Neural crest cell (in vitro differentiated cells): Measurements from ENCODE around the gene PPP3CB. TPM values are rescaled to one million over a fixed set of nuclear protein-coding genes. Genes with fewer than 3 reads are reported as not detected.
A peak's percentile ranks its signal among the peaks of the same experiment; 100 is the strongest.

Source experiments
- DNase-seq: peaks from one replicate; pipeline ENCODE4 v3.0.0; 2021; ENCODE audit warnings: low read depth, mixed read lengths, low spot score
- H3K27ac Mint-ChIP-seq: one replicate; pipeline ENCODE4 v1.8.0; 2021; ENCODE audit warnings: mild to moderate bottlenecking, mixed read lengths; ENCODE audit not compliant: unreplicated experiment
- H3K27me3 Mint-ChIP-seq: 2 replicates; pipeline ENCODE4 v1.8.0; 2021; ENCODE audit warnings: low read depth, mild to moderate bottlenecking, mixed read lengths
- H3K36me3 Mint-ChIP-seq: 2 replicates; pipeline ENCODE4 v1.8.0; 2021; ENCODE audit warnings: low read depth, mild to moderate bottlenecking, mixed read lengths
- H3K4me1 Mint-ChIP-seq: 2 replicates; pipeline ENCODE4 v1.8.0; 2021; ENCODE audit warnings: mixed read lengths
- H3K4me3 Mint-ChIP-seq: one replicate; pipeline ENCODE4 v1.8.0; 2021; ENCODE audit warnings: mild to moderate bottlenecking, mixed read lengths
- H3K9me3 Mint-ChIP-seq: 2 replicates; pipeline ENCODE4 v1.8.0; 2021; ENCODE audit warnings: mixed read lengths
- CTCF ChIP-seq: fragments of 200-600 bp; sonication (generic); conservative IDR thresholded peaks from 2 replicates; pipeline ENCODE4 v1.5.0; 2021; ENCODE audit warnings: antibody characterized with exemption, mild to moderate bottlenecking
- total RNA-seq: library from RNA; stranded (reverse); gene quantifications from 2 replicates; pipeline ENCODE4 v1.2.1, GENCODE V29; 2021

Gene PPP3CB
- total RNA-seq, 1 donor from 2014 or later = 45.6 TPM

GRCh38 chr10:73448384-73448783 is 47.4 kb downstream of the PPP3CB start:
- no peaks in the 10 kb centered on the region for H3K27me3 Mint-ChIP-seq
- H3K27ac Mint-ChIP-seq = no peak overlapping the region
- no peaks in the 10 kb centered on the region for H3K36me3 Mint-ChIP-seq
- no peaks in the 10 kb centered on the region for H3K9me3 Mint-ChIP-seq
- H3K4me1 Mint-ChIP-seq = no peaks in the 10 kb centered on the region
- no peak overlapping the region for H3K4me3 Mint-ChIP-seq
- DNase-seq = no peak
- no peak for TF ChIP-seq CTCF

- Mint-ChIP-seq H3K36me3 (no peaks in the 10 kb centered on the region), H3K4me1 (no peaks in the 10 kb centered on the region), H3K9me3 (no peaks in the 10 kb centered on the region), H3K4me3 (no peak overlapping the region), H3K27ac (no peak overlapping the region), H3K27me3 (no peaks in the 10 kb centered on the region)
- no peak for DNase-seq
- no peak for TF ChIP-seq CTCF
Observed at GRCh38 chr10:73446926-73447325, 48.9 kb downstream of the PPP3CB start.

GRCh38 chr10:73444457-73444856 is 51.4 kb downstream of the PPP3CB start:
- H3K4me1 Mint-ChIP-seq = no peaks in the 10 kb centered on the region
- DNase-seq = no peak
- no peak for TF ChIP-seq CTCF
- no peaks in the 10 kb centered on the region for H3K9me3 Mint-ChIP-seq
- no peaks in the 10 kb centered on the region for H3K36me3 Mint-ChIP-seq
- H3K27me3 Mint-ChIP-seq = no peaks in the 10 kb centered on the region
- H3K27ac Mint-ChIP-seq = no peak overlapping the region
- H3K4me3 Mint-ChIP-seq = no peak overlapping the region

GRCh38 chr10:73439605-73440312 is 56.1 kb downstream of the PPP3CB start:
- Mint-ChIP-seq H3K27me3 (no peaks in the 10 kb centered on the region), H3K4me1 (no peaks in the 10 kb centered on the region), H3K27ac (no peak overlapping the region), H3K36me3 (no peaks in the 10 kb centered on the region), H3K4me3 (no peak overlapping the region), H3K9me3 (no peaks in the 10 kb centered on the region)
- TF ChIP-seq CTCF = no peak
- DNase-seq = no peak

- TF ChIP-seq CTCF = no peak
- H3K4me1 Mint-ChIP-seq = no peaks in the 10 kb centered on the region
Observed at GRCh38 chr10:73439055-73439454, 56.8 kb downstream of the PPP3CB start.

GRCh38 chr10:73433538-73433867 is 62.3 kb downstream of the PPP3CB start, which contains the start of gene MSS51:
Gene MSS51 (minus strand): TSS chr10:73433561. CDS start chr10:73428284, 5,277 bp downstream.
- DNase-seq = no peak
- H3K27ac Mint-ChIP-seq = peak within 1 kb of the TSS; percentile 40
- TF ChIP-seq CTCF = no peak

More at GRCh38 chr10:73439055-73439454, 56.8 kb downstream of the PPP3CB start:
- Mint-ChIP-seq H3K27me3 (no peaks in the 10 kb centered on the region), H3K9me3 (no peaks in the 10 kb centered on the region), H3K27ac (no peak overlapping the region), H3K4me3 (no peak overlapping the region), H3K36me3 (no peaks in the 10 kb centered on the region)
- no peak for DNase-seq

More at GRCh38 chr10:73433538-73433867, 62.3 kb downstream of the PPP3CB start, which contains the start of gene MSS51:
- no peaks in the 10 kb centered on the region for H3K36me3 Mint-ChIP-seq
- H3K4me3 Mint-ChIP-seq = no peak within 1 kb of the TSS
- H3K27me3 Mint-ChIP-seq = no peaks in the 10 kb centered on the region
- H3K4me1 Mint-ChIP-seq = no peaks in the 10 kb centered on the region
- no peaks in the 10 kb centered on the region for H3K9me3 Mint-ChIP-seq
